D721Med (cell line): ENCODE data around the gene MTOR.

Source experiments
- DNase-seq: peaks from one replicate; pipeline ENCODE4 v3.0.0; 2011; ENCODE audit warnings: low spot score; ENCODE audit not compliant: insufficient read length
- FAIRE-seq: peaks from 2 replicates; lab custom pipeline; 2011; peaks lifted over from hg19 to GRCh38; lab: Jason Lieb, UNC
- TF ChIP-seq, protein P1 (sequence below): IDR thresholded peaks from 2 replicates; pipeline ENCODE4 v1.5.1; 2012; ENCODE audit warnings: mild to moderate bottlenecking, control low read depth; ENCODE audit not compliant: insufficient read depth; ENCODE audit errors: missing control alignments

The MTOR gene

GRCh38 chr1:11266268-11267074 lies 4.1 kb upstream of the MTOR start:
- TF ChIP-seq, protein P1, sequence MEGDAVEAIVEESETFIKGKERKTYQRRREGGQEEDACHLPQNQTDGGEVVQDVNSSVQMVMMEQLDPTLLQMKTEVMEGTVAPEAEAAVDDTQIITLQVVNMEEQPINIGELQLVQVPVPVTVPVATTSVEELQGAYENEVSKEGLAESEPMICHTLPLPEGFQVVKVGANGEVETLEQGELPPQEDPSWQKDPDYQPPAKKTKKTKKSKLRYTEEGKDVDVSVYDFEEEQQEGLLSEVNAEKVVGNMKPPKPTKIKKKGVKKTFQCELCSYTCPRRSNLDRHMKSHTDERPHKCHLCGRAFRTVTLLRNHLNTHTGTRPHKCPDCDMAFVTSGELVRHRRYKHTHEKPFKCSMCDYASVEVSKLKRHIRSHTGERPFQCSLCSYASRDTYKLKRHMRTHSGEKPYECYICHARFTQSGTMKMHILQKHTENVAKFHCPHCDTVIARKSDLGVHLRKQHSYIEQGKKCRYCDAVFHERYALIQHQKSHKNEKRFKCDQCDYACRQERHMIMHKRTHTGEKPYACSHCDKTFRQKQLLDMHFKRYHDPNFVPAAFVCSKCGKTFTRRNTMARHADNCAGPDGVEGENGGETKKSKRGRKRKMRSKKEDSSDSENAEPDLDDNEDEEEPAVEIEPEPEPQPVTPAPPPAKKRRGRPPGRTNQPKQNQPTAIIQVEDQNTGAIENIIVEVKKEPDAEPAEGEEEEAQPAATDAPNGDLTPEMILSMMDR = no peak
- DNase-seq (no peak), FAIRE-seq (no peak)

DNA sequence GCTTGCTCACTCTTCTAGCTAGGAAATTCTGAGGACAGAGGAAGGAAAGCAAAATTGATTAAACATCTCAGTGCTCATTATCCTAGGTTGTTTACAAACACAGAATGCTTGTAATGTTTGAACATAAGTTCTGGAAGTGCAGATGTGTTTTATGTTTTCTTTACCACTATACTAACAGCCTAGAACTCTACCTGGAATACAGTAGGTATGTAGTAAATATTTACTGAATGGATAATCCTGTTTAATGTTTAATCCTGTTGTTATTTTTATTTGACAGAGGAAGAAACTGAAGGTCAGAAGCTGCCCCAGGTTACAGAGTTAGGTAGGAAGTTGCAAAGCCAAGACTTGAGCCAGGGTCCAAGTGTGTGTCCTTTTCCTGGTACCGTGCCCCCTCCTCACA lies 6.1 kb downstream of the MTOR start:
- DNase-seq (no peak), FAIRE-seq (no peak)
- TF ChIP-seq, protein P1 = no peak

GRCh38 chr1:11253226-11253625 lies 9.1 kb downstream of the MTOR start:
- TF ChIP-seq, protein P1 = no peak
- DNase-seq = no peak
- no peak for FAIRE-seq

DNA sequence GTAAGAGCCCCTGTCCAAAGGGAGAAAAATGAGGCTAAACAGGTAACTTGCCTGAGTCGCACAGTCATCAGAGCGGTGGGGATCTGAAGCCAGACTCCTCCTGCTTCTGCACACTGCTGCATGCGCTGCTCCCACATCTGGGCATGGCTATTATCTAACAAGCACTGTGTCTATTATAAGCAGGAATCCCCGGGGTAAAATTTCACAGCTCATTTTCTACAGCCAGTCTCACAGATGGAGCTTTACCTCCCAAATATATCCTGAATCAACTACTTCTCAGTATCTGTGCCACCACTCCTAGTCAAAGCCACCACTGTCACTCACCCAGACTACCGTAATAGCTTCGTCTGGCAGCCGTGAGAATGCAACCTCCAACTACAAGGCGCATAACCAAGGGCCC lies 9.8 kb downstream of the MTOR start:
- no peak for FAIRE-seq
- TF ChIP-seq, protein P1 = no peak

DNA sequence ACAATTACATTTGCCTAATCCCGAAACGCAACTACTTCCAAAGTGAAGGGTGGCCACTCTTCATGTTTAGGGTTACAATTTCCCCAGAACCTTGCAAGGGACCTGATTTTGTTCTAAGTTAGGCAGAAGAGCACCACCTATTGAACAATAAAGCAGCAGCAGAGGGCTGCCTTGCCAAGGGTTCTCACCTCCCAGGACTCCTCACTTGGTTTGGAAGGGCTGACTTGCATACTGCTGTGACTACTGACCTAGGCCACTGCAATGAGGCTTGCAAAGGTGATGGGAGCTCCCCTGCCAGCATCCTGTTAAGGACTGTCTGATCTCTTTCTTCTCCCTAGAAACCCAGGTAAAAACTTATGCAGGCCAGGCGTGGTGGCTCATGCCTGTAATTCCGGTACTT lies 14.2 kb downstream of the MTOR start:
- no peak for DNase-seq
- FAIRE-seq = no peak
- TF ChIP-seq, protein P1 = peak; percentile 12

More for the DNA sequence above, 9.8 kb downstream of the MTOR start:
- no peak for DNase-seq

- DNase-seq (no peak), FAIRE-seq (no peak)
- TF ChIP-seq, protein P1 = no peak
Measured at GRCh38 chr1:11245904-11246719, 16.2 kb downstream of the MTOR start.

- no peak for DNase-seq
- TF ChIP-seq, protein P1 = no peak
- no peak for FAIRE-seq
Measured at GRCh38 chr1:11245248-11245647, 17.1 kb downstream of the MTOR start.
